SU-DHL-6 (cell line): ENCODE measurements around the gene RORB.

Experiments used
- EZH2phosphoT487 ChIP-seq: fragments of 200-600 bp; sonication (generic), shearing (Covaris generic); conservative IDR thresholded peaks from 2 replicates; pipeline ENCODE4 v1.6.1; 2018; ENCODE audit warnings: mild to moderate bottlenecking, antibody characterized with exemption, low read length, moderate library complexity, mixed read lengths
- TF ChIP-seq, protein P1 (sequence below): fragments of 200-600 bp; sonication (generic); IDR thresholded peaks from one replicate; pipeline ENCODE4 v1.5.1; 2017; ENCODE audit warnings: antibody characterized with exemption, mild to moderate bottlenecking, low read length, moderate library complexity; ENCODE audit not compliant: insufficient read depth, poor library complexity, severe bottlenecking

DNA sequence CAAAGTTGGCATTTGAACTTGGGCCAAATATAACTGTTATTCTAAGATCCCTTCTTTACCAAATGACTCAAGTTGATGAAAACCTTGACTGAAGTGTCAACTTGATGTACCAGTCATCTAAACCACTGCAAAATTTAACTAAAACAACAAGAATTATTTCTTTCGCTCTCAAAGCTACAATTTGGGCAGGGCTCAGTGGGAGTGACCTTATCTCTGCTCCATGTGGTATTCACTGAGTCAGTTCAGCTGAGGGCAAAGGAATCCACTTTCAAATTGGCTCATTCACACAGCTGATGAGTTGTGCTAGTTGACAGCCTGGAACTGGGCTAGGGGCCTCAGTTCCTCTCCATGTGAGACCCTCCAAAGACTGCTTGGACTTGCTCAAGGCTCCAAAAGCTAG is 166.3 kb downstream of the RORB start:
- no peak for TF ChIP-seq EZH2phosphoT487
- TF ChIP-seq, protein P1, sequence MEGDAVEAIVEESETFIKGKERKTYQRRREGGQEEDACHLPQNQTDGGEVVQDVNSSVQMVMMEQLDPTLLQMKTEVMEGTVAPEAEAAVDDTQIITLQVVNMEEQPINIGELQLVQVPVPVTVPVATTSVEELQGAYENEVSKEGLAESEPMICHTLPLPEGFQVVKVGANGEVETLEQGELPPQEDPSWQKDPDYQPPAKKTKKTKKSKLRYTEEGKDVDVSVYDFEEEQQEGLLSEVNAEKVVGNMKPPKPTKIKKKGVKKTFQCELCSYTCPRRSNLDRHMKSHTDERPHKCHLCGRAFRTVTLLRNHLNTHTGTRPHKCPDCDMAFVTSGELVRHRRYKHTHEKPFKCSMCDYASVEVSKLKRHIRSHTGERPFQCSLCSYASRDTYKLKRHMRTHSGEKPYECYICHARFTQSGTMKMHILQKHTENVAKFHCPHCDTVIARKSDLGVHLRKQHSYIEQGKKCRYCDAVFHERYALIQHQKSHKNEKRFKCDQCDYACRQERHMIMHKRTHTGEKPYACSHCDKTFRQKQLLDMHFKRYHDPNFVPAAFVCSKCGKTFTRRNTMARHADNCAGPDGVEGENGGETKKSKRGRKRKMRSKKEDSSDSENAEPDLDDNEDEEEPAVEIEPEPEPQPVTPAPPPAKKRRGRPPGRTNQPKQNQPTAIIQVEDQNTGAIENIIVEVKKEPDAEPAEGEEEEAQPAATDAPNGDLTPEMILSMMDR, result no peak
